HG03196 (cell line): Measurements from ENCODE around the gene PITPNM3.

Experiments used
- ATAC-seq: cut with Tn5 transposase; IDR thresholded peaks from one replicate; pipeline ENCODE4 v1.9.1; 2021; ENCODE audit not compliant: unreplicated experiment

PITPNM3 gene

GRCh38 chr17:6526362-6527152 lies 29.8 kb downstream of the PITPNM3 start:
- ATAC-seq, result no peak

GRCh38 chr17:6525731-6526130 lies 30.6 kb downstream of the PITPNM3 start:
- no peak for ATAC-seq

GRCh38 chr17:6525141-6525540 lies 31.2 kb downstream of the PITPNM3 start:
- ATAC-seq, result no peak

GRCh38 chr17:6524520-6524919 lies 31.8 kb downstream of the PITPNM3 start:
- no peak for ATAC-seq

- no peak for ATAC-seq
Measured at GRCh38 chr17:6523809-6524355, 32.5 kb downstream of the PITPNM3 start.

- no peak for ATAC-seq
Measured at GRCh38 chr17:6523330-6523729, 33.0 kb downstream of the PITPNM3 start.

GRCh38 chr17:6521586-6521985 lies 34.8 kb downstream of the PITPNM3 start:
- ATAC-seq, result no peak

- no peak for ATAC-seq
Measured at GRCh38 chr17:6517062-6517461, 39.3 kb downstream of the PITPNM3 start.

GRCh38 chr17:6514371-6514770 lies 42.0 kb downstream of the PITPNM3 start:
- no peak for ATAC-seq

GRCh38 chr17:6512552-6512951 lies 43.8 kb downstream of the PITPNM3 start:
- ATAC-seq, result no peak

- ATAC-seq, result no peak
Measured at GRCh38 chr17:6510321-6510977, 45.9 kb downstream of the PITPNM3 start.

- ATAC-seq, result no peak
Measured at GRCh38 chr17:6509921-6510320, 46.4 kb downstream of the PITPNM3 start.

- ATAC-seq, result no peak
Measured at GRCh38 chr17:6509031-6509771, 47.2 kb downstream of the PITPNM3 start.

GRCh38 chr17:6508519-6509030 lies 47.8 kb downstream of the PITPNM3 start:
- ATAC-seq, result no peak

GRCh38 chr17:6508016-6508415 lies 48.3 kb downstream of the PITPNM3 start:
- ATAC-seq, result no peak

- ATAC-seq, result no peak
Measured at GRCh38 chr17:6507535-6507934, 48.8 kb downstream of the PITPNM3 start.

- no peak for ATAC-seq
Measured at GRCh38 chr17:6506679-6507231, 49.6 kb downstream of the PITPNM3 start.

GRCh38 chr17:6505425-6506142 lies 50.8 kb downstream of the PITPNM3 start:
- ATAC-seq, result no peak

GRCh38 chr17:6503641-6504195 lies 52.6 kb downstream of the PITPNM3 start:
- no peak for ATAC-seq

- no peak for ATAC-seq
Measured at GRCh38 chr17:6502871-6503509, 53.4 kb downstream of the PITPNM3 start.
